GM21515 (cell line): ENCODE measurements around the gene OR11H7.
"Not testable (repeated sequence)": the region's sequence is repeated elsewhere in the genome, so short reads cannot be mapped to it uniquely, and the experiment has no call there.

ENCODE experiments used
- ATAC-seq: cut with Tn5 transposase; IDR thresholded peaks from one replicate; pipeline ENCODE4 v1.9.1; 2021; ENCODE audit not compliant: unreplicated experiment

OR11H7 gene

DNA sequence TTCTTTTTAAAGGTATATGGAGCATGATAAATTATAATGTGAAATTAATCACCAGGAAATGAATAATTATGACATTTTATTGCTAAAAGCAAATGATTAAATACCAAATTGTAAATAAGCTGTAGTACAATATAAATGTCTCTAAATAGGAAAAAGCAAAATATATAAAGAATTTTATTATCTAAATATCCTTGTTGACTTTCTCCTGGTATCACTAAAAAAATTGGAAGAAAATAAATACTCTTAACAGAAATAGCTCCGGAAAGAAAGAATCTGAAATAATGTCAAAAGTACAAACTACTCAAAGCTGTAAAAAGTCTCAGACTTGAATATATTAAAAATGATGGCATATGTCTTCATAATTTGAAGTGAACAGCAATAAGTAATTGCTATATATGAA, at the start of gene OR11H7:
Gene OR11H7 (plus strand): TSS at position 301 of the 400 bp plus-strand sequence.
- no peak for ATAC-seq

DNA sequence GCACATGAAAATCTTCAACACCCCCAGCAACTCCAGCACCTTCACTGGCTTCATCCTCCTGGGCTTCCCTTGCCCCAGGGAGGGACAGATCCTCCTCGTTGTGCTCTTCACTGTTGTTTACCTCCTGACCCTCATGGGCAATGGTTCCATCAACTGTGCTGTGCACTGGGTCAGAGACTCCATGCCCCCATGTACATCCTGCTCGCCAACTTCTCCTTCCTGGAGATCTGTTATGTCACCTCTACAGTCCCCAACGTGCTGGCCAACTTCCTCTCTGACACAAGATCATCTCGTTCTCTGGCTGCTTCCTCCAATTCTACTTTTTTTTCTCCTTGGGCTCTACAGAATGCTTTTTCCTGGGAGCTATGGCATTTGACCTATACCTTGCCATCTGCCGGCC, 49.6 kb upstream of the OR11H7 start:
- no peak for ATAC-seq

DNA sequence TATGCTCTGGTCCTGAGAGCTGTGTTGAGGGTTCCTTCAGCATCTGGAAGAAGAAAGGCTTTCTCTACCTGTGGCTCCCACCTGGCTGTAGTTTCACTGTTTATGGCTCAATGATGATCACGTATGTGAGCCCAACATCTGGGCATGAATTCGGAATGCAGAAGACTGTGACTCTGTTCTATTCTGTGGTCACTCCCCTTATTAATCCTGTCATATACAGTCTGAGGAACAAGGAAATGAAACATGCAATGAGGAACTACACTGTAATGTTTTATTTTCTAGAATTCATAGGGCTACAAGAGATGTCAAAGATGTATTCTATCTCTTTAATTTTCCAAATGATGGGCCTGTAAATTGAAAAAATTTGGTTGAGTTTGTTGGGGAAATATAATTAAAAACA, 48.9 kb upstream of the OR11H7 start:
- no peak for ATAC-seq

DNA sequence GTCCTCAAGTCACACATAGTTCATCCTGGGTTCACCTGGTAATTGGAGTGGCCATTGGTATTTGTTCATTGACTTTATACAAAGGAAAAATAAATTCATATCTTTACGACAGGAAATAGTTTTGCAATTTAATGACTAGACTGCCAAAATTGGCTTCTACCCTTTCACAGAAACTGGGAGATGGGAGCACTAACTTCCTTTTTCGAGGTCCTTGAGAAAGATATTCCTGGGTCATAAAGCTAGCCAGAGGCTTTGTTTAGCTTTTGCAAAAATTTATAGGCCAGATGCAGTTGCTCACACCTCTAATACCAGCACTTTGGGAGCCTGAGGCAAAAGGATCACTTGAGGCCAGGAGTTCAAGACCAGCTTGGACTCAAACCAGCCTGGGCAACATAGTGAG, 48.3 kb upstream of the OR11H7 start:
- ATAC-seq: no peak

DNA sequence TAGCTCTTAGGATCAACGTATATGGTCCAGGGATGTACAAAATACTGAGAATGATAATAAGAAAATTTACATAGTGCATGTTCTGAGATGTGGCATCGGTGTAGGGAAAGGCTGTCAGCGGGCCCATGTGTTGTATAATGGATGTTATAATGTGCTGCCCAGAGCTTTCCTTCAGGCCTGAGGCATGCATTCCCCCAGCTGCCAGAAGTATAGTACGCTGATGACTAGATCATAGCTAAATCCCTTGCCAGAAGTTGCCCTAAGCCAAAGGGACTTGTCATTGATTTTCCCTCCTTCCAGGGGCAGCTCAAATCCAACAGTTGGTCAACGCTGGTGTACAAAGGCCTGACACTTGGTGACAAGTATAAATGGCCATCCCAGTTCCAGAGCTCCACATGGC, 44.6 kb upstream of the OR11H7 start:
- no peak for ATAC-seq

DNA sequence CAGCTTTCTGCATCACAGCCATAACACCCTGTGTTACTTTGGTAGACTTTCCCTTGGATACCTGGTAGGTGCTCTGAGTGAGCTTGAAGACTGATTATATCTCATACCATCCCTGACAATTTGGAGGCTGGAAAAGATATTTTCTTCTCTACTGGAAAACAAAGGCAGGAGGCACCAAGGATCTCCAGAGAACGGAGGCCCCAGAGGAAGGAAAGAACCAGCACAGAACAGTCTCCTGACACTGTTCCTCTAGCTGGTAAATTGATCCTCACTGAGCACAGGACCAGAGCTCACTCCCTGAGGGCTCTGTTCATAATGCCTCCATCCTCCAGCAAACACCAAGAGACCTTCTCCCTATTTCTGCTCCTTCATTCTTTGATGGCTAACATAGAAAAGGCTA, 38.2 kb upstream of the OR11H7 start, which contains the start of gene OR11G2:
Gene OR11G2 (plus strand): TSS at position 301 of the 400 bp plus-strand sequence. CDS start 6,542 bp downstream, outside the sequence.
- ATAC-seq: no peak

DNA sequence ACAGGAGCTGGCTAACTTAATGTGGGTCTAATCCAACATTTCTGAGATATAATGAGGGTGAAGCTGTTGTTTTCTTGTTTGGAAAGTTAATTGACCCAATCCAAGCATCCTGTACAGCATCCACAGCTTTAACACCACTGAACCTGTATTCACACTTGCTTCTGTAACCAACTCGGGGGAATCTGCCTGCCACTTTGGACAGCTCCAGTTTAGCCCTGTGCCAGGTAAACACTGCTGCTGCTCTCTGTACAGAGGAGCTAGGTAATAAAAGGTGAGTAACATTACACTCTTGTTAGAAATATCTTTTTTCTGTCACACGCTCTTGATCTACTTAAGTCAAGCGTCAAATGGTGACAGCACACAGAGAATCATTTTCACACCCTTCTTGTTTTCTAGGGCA, 37.4 kb upstream of the OR11H7 start:
- ATAC-seq: no peak

DNA sequence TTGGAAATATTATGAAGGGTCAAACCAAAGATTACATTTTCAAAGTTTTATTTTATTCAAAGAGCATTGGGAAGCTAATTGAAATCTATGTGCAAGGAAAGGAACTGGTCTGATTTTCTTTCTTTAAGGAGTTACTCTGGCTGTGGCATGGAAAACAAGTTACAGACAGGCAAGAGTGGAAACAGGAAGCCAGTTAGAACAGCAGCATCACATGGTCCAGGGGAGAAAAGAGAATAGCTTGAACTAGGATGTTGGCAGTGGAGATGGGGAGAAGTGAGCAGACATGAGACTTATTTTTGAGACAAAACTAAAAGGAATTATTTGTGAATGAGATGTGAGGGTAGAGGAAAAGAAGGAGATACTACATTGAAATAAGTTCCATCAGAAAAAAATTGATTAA, 34.7 kb upstream of the OR11H7 start:
- ATAC-seq: no peak

DNA sequence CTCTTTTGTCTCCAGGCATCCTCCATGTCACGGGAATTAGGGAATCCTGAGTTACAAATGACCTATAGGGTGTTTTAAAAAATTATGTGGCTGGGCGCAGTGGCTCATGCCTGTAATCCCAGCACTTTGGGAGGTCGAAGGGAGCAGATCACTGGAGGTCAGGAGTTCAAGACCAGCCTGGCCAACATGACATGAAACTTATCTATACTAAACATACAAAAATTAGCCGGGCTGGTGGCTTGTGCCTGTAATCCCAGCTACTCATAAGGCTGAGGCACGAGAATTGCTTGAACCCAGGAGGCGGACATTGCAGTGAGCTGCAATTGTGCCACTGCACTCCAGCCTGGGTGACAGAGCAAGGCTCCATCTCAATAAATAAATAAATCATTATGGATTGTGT, 33.6 kb upstream of the OR11H7 start:
- not testable (repeated sequence) for ATAC-seq

DNA sequence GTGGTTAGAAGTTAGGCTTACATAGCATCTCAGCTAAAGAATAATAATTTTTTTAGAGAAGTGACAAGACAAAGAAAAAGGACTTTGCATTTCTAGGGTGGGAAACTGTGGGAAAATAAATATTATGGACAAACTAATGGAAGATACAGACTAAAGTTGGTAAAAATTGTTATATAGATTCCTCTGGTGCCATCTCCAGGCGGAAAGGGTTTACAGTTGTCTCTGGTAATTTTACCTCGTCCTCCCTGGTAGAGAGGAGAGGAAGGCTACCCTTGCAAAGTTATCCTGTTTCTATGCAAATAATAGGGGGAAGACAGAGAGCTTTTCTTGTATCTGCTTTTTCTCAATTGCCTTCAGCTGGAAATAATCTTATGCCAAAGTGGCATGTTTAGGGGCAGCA, 32.9 kb upstream of the OR11H7 start:
- no peak for ATAC-seq

DNA sequence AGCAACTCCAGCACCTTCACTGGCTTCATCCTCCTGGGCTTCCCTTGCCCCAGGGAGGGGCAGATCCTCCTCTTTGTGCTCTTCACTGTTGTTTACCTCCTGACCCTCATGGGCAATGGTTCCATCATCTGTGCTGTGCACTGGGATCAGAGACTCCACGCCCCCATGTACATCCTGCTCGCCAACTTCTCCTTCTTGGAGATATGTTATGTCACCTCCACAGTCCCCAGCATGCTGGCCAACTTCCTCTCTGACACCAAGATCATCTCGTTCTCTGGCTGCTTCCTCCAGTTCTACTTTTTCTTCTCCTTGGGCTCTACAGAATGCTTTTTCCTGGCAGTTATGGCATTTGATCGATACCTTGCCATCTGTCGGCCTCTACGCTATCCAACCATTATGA, 31.3 kb upstream of the OR11H7 start:
- no peak for ATAC-seq

DNA sequence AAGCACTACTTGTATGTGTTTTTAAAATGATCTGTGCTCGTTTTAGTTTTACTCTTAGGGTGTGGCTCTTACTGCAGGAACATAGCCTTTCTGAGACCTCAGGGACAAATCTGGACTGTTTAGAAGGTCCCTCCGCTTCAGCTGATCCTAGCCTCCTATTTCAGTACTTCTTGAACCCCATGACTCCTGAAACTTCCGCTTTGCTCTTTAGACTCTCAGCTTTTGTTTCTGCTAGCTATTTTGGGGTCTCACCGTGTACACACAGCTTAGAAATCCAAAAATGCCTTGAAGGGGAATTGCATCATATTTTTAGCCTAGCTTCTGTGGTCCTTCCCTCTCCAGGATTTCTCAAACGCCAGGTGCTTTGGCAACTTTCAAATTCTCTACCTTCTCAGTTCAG, 29.8 kb upstream of the OR11H7 start:
- no peak for ATAC-seq

DNA sequence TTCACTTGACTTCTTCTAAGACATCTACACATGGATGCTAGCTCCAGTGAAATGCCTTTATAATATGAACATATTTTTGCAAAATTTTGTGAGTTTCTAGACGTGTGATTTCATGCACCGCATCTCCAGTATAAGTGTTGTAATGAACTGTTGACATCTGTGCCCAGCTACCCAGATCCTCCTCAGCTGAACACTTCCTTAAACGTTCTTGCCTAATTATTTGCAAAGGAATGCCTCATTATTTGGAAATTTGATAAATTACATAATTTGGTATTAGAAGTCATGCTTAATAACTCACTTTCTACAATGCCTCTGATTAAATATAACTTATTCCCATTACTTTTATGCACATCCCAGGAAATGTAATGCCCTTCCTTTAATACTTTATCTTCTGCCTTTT, 24.1 kb upstream of the OR11H7 start:
- ATAC-seq: no peak

DNA sequence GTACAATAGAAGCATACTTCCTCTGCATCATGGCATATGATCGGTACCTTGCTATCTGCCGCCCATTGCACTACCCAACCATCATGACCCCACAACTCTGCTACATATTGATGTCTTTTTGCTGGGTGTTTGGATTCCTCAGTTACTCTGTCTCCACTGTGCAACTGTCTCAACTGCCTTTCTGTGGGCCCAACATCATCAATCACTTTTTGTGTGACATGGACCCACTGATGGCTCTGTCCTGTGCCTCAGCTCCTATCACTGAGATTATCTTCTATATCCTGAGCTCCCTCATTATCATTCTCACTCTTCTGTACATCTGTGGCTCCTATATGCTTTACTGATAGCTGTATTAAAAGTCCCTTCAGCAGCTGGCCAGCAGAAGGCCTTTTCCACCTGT, 19.2 kb upstream of the OR11H7 start:
- no peak for ATAC-seq

DNA sequence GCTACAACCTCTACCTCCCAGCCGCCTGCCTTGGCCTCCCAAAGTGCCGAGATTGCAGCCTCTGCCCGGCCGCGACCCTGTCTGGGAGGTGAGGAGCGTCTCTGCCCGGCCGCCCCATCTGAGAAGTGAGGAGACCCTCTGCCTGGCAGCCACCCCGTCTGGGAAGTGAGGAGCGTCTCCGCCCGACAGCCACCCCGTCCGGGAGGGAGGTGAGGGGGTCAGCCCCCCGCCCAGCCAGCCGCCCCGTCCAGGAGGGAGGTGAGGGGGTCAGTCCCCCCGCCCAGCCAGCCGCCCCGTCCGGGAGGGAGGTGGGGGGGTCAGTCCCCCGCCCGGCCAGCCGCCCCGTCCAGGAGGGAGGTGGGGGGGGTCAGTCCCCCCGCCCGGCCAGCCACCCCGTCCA, 16.4 kb upstream of the OR11H7 start:
- not testable (repeated sequence) for ATAC-seq

DNA sequence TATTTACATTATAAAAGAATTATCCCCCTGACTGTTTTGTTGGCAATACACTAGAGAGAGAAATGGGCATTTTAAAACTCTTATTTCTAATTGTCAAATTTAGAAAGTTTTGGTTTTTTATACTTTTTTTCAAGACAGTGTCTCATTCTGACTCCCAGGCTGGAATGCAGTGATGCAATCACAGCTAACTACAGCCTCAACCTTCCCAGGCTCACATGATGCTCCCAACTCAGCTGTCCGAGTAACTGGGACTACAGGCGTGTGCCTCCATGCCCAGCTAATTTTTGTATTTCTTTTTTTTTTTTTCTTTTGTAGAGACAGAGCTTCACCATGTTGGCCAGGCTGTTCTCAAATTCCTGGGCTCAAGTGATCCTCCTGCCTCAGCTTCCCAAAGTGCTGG, 13.6 kb upstream of the OR11H7 start:
- ATAC-seq: no peak

DNA sequence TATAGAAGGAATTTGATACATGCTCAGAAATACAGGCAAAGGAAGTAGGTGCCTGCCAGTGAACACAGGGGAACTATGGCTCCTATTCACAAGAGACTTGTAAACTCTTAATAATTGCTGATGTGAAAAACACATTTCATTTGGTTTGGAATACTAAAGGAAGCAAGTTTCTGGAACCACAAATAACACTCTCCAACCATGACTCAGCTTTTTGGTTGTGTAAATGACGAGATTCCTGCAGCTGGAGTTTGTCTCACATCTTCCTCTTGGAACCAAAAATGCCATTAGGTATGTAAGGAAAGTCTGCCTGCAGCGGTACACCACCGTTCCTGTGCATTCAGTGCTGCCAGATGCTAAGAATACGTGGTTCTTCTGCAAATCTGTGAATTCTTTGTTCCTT, 9.7 kb upstream of the OR11H7 start:
- no peak for ATAC-seq

DNA sequence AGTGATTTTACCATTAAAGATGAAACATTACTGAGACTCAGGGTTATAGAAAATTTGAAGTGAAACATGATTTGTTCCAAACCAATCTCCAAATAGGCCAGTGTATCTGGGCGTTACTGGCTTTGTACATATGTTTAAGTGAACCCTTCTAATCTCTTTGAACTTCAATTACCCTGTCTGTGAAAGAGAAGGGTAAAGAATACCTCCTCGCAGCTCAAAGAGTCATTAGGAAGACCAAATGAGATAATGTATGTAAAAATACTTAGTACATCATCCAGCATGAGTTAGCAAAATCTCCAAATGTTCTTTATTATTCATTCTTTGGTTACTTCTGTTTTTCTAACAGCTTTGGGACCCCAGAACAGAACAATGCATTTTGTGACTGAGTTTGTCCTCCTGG, 5.4 kb upstream of the OR11H7 start, which contains the start of gene OR11H6:
Gene OR11H6 (plus strand): TSS at position 301 of the 400 bp plus-strand sequence. CDS start 0 bp downstream, at position 301.
- no peak for ATAC-seq

DNA sequence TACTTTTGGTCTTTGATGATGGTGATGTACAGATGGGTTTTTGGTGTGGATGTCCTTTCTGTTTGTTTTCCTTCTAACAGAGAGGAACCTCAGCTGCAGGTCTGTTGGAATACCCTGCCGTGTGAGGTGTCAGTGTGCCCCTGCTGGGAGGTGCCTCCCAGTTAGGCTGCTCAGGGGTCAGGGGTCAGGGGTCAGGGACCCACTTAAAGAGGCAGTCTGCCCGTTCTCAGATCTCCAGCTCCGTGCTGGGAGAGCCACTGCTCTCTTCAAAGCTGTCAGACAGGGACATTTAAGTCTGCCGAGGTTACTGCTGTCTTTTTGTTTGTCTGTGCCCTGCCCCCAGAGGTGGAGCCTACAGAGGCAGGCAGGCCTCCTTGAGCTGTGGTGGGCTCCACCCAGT, 6.6 kb downstream of the OR11H7 start:
- ATAC-seq: not testable (repeated sequence)

DNA sequence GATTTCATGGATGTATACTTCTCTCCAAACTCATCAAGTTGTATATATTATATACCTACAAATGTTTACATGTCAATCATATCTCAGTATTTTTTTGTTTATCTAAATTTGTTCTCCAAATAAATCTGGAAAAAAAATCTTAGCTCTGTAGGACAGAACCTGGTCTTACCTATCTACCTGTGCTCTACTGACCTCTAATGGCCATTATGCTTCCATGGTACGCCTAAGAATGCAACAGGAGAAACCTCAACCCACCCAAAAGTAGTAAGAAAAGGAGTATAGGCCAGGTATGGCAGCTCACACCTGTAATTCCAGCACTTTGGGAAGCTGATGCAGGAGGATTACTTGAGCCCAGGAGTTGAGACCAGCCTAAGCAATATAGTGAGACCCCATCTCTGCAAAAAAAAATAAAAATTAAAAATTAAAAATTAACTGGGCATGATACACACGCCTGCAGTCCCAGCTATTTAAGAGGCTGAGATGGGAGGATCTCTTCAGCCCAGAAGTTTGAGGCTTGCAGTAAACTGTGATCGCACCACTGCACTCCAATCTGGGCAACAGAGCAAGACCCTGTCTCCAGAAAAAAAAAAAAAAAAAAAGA, 19.0 kb downstream of the OR11H7 start:
- ATAC-seq: no peak

DNA sequence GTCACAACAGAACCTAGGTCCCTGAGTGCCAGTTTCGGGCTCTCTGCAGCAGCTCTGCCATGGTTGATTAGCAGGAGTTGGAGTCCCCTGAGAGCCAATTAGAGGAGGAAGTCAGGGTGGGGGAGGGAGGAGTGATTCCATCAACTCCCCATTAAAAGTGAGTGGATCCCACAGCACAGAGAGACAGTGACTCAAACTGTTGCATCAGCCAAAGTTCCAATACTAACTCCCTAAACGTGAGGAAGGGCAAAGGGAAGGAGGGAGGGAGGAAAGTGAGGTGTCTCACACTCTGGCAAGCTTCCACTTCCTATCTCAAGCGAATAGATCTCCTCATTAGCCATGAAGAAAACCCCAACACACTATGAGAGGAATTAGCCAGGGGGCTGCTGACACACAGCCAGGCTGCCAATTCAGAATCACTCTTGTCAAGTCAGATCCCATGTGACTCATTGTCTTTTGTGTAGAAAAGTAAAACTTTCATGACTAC, 33.9 kb downstream of the OR11H7 start:
- no peak for ATAC-seq

DNA sequence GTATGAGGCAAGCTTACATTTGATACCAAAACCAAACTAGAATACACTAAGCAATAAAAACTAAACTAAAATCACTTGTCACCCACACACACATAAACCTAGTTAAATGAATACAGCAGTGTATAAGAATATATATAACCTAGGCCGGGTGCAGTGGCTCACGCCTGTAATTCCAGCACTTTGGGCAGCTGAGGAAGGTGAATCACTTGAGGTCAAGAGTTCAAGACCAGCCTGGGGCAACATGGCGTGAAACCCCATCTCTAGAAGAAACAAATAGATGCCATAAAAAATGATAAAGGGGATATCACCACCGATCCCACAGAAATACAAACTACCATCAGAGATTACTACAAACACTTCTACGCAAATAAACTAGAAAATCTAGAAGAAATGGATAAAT, 35.6 kb downstream of the OR11H7 start:
- not testable (repeated sequence) for ATAC-seq

DNA sequence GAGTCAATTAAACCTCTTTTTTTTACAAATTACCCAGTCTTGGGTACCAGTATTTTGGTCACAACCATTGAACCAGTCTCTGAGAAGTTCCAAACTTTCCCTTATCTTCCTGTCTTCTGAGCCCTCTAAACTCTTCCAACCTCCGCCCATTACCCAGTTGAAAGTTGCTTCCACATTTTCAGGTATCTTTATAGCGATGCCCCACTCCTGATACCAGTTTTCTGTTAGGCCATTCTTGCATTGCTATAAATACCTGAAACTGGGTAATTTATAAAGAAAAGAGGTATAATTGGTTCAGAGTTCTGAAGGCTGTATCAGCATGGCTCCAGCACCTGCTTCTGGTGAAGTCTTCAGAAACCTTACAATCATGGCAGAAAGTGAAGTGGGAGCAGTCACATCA, 45.3 kb downstream of the OR11H7 start:
- no peak for ATAC-seq
